ES-I3 (cell line): Measurements from ENCODE around the gene OVCA2.

ENCODE experiments used
- H3K36me3 ChIP-seq: 2 replicates; pipeline ENCODE4 v1.6.1; 2013; ENCODE audit warnings: mild to moderate bottlenecking, low read length, control low read depth, moderate library complexity; ENCODE audit not compliant: insufficient read depth
- H3K4me1 ChIP-seq: 2 replicates; pipeline ENCODE4 v1.6.1; 2013; ENCODE audit warnings: mild to moderate bottlenecking, control low read depth, low read length; ENCODE audit not compliant: insufficient read depth
- H3K9ac ChIP-seq: 2 replicates; pipeline ENCODE4 v1.6.1; 2013; ENCODE audit warnings: low read depth, mild to moderate bottlenecking, low read length, moderate library complexity
- H3K9me3 ChIP-seq: 2 replicates; pipeline ENCODE4 v1.6.1; 2013; ENCODE audit warnings: mild to moderate bottlenecking, low read length, moderate library complexity; ENCODE audit not compliant: control insufficient read depth, insufficient read depth

Gene OVCA2

GRCh38 chr17:2084036-2084765, 42.4 kb downstream of the OVCA2 start:
- Histone ChIP-seq H3K9me3 (no peaks in the 10 kb centered on the region), H3K36me3 (no peaks in the 10 kb centered on the region), H3K9ac (no peak overlapping the region), H3K4me1 (peaks cover 9% of the 10 kb centered on the region; the same call in 1 of the 2 replicates)

GRCh38 chr17:2084766-2085647, 43.2 kb downstream of the OVCA2 start:
- Histone ChIP-seq H3K9ac (no peak overlapping the region), H3K36me3 (no peaks in the 10 kb centered on the region), H3K4me1 (peaks cover 9% of the 10 kb centered on the region; the same call in 1 of the 2 replicates)

GRCh38 chr17:2085648-2085949, 43.8 kb downstream of the OVCA2 start:
- Histone ChIP-seq H3K4me1 (peaks cover 13% of the 10 kb centered on the region; the same call in 1 of the 2 replicates), H3K9ac (no peak overlapping the region), H3K36me3 (no peaks in the 10 kb centered on the region), H3K9me3 (no peaks in the 10 kb centered on the region)

More at GRCh38 chr17:2084766-2085647, 43.2 kb downstream of the OVCA2 start:
- no peaks in the 10 kb centered on the region for H3K9me3 ChIP-seq

GRCh38 chr17:2086306-2086705, 44.5 kb downstream of the OVCA2 start:
- Histone ChIP-seq H3K4me1 (peaks cover 21% of the 10 kb centered on the region), H3K9me3 (no peaks in the 10 kb centered on the region), H3K9ac (no peak overlapping the region), H3K36me3 (no peaks in the 10 kb centered on the region)

- peaks cover 22% of the 10 kb centered on the region for H3K4me1 ChIP-seq
- H3K36me3 ChIP-seq, result no peaks in the 10 kb centered on the region
- no peak overlapping the region for H3K9ac ChIP-seq
- H3K9me3 ChIP-seq, result no peaks in the 10 kb centered on the region
Observed at GRCh38 chr17:2087597-2088211, 45.9 kb downstream of the OVCA2 start.

GRCh38 chr17:2089021-2089422, 47.2 kb downstream of the OVCA2 start:
- H3K4me1 ChIP-seq, result peaks cover 22% of the 10 kb centered on the region
- H3K9me3 ChIP-seq, result no peaks in the 10 kb centered on the region
- H3K36me3 ChIP-seq, result no peaks in the 10 kb centered on the region
- no peak overlapping the region for H3K9ac ChIP-seq

- Histone ChIP-seq H3K36me3 (no peaks in the 10 kb centered on the region), H3K9me3 (no peaks in the 10 kb centered on the region), H3K4me1 (peaks cover 19% of the 10 kb centered on the region), H3K9ac (no peak overlapping the region)
Observed at GRCh38 chr17:2090210-2090641, 48.4 kb downstream of the OVCA2 start.

- Histone ChIP-seq H3K9ac (no peak overlapping the region), H3K4me1 (peaks cover 21% of the 10 kb centered on the region), H3K9me3 (no peaks in the 10 kb centered on the region), H3K36me3 (no peaks in the 10 kb centered on the region)
Observed at GRCh38 chr17:2090804-2091534, 49.1 kb downstream of the OVCA2 start.

GRCh38 chr17:2092253-2092652, 50.4 kb downstream of the OVCA2 start:
- Histone ChIP-seq H3K9ac (no peak overlapping the region), H3K4me1 (peaks cover 21% of the 10 kb centered on the region), H3K36me3 (no peaks in the 10 kb centered on the region), H3K9me3 (no peaks in the 10 kb centered on the region)
